Measurements from ENCODE around the gene VPS13D.
"Not testable (repeated sequence)": the region's sequence is repeated elsewhere in the genome, so short reads cannot be mapped to it uniquely, and the experiment has no call there.

VPS13D gene

GRCh38 chr1:12201352-12202189, 28.3 kb upstream of the VPS13D start:
- no peak for DNase-seq

- DNase-seq: no peak
Observed at GRCh38 chr1:12202190-12202497, 27.7 kb upstream of the VPS13D start.

DNA sequence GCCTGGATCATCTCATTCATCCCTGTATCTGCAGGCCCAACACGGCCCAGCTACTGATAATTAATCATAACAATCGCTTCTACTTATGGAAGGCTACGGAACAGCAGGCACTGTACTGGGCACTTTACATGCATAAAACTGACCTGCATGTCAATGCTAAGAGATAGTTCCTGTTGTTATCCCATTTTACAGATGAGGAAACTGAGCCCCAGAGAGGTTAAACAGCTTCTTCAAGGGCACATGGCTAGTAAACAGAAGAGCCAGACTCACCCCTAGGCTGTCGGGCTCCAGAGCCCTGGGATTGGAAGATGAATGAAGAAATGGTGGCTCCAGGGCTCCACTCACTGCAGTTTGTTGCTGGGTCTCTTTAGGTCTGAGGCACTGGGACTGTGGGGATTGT, 27.3 kb upstream of the VPS13D start:
- no peak for DNase-seq

GRCh38 chr1:12203216-12204007, 26.4 kb upstream of the VPS13D start:
- DNase-seq: no peak

DNA sequence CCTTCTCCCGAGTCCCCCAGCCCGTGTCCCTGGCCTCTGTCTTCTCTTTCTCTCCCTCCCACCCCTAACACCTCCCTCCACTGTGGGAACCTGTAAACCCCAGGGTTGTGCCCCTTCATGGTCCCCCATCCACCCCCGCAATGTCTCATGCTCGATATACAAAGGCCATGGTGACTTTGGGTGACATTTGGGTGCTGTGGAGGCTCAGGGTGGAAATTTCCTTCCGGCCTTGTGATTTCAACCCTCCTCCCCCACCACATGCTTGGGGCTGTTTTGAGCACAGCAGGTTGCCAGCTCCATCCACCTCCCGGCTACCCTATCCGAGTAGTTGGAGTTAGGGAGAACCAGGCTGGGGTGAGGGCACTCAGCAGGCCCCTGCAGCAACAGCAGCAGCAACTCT, 25.7 kb upstream of the VPS13D start:
- no peak for DNase-seq

- DNase-seq: no peak
Observed at GRCh38 chr1:12204754-12205658, 24.8 kb upstream of the VPS13D start.

- no peak for DNase-seq
Observed at GRCh38 chr1:12206238-12206637, 23.6 kb upstream of the VPS13D start.

GRCh38 chr1:12206792-12207424, 22.9 kb upstream of the VPS13D start:
- no peak for DNase-seq

- DNase-seq: no peak
Observed at GRCh38 chr1:12208271-12208670, 21.6 kb upstream of the VPS13D start.

GRCh38 chr1:12208764-12209494, 20.9 kb upstream of the VPS13D start:
- peak; percentile 71 for DNase-seq

GRCh38 chr1:12209495-12209832, 20.4 kb upstream of the VPS13D start:
- DNase-seq: no peak

GRCh38 chr1:12215118-12215961, 14.5 kb upstream of the VPS13D start:
- DNase-seq: no peak

DNA sequence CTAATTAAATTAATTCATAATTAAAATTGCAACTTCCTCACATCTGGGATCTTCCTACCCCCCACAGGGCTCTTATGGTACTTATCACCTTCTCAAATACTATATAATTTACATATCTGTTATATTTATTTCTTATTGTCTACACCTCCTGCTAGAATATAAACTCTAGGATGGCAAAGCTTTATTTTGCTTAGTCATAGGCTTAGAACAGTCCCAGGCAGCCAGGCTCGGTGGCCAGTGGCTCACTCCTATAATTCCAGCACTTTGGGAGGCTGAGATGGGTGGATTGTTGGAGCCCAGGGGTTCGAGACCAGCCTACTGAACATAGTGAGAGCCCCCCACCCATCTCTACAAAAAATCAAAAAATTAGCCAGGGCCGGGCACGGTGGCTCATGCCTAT, 10.0 kb upstream of the VPS13D start:
- no peak for DNase-seq

DNA sequence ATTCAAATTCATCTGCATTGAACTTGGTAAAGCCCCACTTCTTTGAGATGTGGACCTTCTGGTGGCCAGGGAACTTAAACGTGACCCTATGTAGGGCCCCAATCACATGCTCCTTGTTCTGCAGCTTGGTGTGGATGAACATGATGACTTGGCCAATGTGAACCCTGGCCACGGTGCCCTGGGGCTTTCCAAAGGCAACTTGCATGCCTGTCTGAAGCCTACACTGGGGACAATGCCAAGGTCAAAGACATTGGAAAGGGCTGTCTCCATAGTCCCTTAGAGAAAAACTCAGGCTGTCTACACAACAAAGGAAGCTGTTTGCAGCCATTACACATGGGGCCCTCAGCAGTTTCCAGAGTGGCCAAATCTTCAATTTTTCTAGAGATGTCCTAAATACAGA, 8.9 kb upstream of the VPS13D start:
- no peak for DNase-seq

DNA sequence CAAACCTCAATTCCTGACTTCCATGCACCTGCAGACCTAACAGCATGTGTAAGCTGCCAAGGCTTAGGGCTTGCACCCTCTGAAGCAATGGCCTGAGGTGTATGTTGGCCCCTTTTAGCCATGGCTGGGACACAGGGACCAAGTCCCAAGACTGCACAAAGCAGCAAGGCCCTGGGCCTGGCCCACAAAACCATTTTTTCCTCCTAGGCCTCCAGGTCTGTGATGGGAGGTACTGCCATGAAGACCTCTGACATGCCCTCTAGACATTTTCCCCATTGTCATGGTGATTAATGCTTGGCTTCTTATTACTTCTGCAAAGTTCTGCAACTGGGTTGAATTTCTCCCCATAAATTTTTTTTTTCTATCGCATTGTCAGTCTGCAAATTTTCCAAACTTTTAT, 7.1 kb upstream of the VPS13D start:
- not testable (repeated sequence) for DNase-seq

GRCh38 chr1:12224092-12224491, 5.7 kb upstream of the VPS13D start:
- DNase-seq: not testable (repeated sequence)

DNA sequence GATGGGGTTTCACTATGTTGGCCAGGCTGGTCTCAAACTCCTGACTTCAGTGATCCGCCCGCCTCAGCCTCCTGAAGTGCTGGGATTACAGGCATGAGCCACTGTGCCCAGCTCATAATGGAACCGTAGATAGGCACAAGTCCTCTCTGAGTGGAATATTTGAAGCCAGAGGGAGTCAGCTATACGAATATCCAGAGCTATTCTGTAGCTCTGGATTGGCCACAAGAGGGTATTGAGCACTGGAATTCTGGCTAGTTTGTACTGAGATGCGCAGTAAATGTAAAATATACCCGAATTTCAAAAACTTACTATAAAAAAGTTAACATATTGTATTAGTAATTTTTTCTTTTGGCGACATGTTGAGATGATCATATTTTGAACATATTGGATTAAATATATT, 851 bp upstream of the VPS13D start:
- DNase-seq: no peak

- DNase-seq: no peak
Observed at GRCh38 chr1:12229386-12229834, 420 bp upstream of the VPS13D start.

DNA sequence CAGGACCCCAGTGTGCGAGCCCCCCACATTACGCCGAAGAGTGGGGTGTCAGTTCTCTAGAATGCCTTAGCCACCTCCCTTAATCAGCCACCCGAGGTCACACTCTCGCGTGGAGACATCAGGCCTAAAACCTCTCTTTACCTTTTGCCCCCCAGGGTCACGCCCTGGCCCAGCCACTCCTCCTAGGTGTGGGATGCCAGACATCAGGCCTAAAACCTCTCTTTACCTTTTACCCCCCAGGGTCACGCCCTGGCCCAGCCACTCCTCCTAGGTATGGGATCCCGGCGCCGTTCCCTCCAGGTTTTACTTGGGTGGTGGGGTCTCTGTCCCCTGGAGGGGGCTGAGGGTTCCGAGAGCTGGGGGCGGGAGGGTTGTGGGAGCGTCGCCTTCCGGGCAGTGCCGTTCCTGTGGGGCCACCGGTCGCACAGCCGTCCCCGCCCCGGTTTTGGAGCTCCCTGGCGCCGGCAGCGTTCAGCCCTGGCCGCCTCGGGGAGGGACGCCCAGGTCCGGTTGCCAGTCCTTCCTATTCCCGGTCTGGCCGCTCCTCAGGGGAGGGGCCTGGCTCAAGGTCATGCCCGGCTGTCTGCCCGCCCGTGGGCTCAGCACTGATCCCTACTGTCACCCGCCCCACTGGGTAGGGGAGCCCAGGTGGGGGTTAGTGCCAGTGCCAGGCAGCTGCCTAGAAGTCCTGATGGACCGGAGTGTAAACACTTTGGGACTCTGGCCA, 882 bp downstream of the VPS13D start:
- no peak for DNase-seq

DNA sequence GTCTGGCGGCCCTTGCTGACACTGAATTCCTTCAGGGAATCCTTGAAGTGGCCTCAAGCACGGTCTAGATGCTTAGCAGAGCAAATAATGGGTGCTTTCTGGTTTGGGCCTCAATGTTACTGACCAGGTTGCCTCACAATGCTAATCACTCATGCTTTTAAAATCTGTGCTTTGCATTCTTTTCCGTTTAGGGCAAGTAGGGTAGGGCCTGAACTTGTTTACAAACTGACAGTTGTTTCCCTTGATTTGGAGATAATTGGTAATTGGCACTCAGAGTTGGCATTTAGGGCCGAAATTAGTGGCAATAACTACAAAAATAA, 1.4 kb downstream of the VPS13D start:
- DNase-seq: no peak

DNA sequence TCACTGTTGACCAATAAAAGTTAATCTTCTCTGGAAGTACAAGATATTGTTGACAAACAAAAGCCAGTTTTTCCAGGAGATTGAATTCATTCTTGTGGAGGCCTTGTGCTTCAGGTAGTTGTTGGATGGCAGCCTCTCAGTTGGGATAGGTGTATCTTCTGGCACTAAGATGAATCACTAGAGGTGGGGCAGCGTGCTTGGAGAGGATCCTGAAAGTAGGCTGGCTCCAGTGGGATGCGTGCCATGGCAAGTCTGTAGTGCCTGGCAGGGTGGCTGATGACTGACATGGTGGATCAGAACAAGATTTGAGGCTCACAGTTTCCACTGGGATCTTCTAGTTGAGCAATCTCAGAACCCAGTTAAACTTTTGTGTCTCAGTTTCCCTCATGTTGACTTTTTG, 2.4 kb downstream of the VPS13D start:
- DNase-seq: no peak

Measured in activated effector memory CD4-positive, alpha-beta T cell treated with Interleukin-2 at 50 U/mL for 16 hours (primary cell).